Stimulated activated naive CD4-positive, alpha-beta T cell treated with Interleukin-2 at 50 U/mL for 16 hours (primary cell): ENCODE measurements around the gene ITLN1.
"Not testable (repeated sequence)": the region's sequence is repeated elsewhere in the genome, so short reads cannot be mapped to it uniquely, and the experiment has no call there.

Experiments
- DNase-seq: peaks from one replicate; lab custom pipeline; 2025; lab: John Stamatoyannopoulos, UW

The ITLN1 gene

DNA sequence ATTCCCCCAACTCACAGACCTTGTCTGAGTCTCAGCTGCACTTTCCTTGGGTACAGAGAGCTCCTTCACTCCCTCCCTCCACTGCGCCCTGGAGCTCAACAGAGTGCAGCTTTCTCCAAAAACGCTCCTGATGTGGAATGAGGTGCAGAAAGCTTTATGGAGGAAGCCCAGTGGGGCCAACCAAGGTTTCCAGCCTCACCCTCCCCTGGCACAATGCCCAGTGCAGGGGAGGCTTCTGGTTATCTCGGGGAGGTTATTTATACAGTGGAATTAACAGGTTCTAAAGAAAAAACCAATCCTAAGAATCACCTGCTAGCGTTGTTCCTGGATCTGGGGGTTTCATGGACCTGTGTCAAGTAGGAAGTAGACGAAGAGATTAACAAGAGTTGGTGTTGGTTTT is at the start of gene ITLN1:
ITLN1 (minus strand) TSS at position 139 of the 400 bp plus-strand sequence. CDS start 303 bp downstream, outside the sequence.
- no peak for DNase-seq

DNA sequence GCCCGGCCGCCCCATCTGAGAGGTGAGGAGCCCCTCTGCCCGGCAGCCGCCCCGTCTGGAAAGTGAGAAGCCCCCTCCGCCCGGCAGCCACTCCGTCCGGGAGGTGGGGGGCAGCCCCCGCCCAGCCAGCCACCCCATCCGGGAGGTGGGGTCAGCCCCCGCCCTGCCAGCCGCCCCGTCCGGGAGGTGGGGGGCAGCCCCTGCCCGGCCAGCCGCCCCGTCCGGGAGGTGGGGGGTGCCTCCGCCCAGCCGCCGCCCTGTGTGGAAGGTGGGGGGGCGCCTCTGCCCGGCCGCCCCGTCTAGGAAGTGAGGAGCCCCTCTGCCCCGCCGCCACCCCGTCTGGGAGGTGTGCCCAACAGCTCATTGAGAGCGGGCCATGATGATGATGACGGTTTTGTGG is 48.3 kb upstream of the ITLN1 start:
- not testable (repeated sequence) for DNase-seq

DNA sequence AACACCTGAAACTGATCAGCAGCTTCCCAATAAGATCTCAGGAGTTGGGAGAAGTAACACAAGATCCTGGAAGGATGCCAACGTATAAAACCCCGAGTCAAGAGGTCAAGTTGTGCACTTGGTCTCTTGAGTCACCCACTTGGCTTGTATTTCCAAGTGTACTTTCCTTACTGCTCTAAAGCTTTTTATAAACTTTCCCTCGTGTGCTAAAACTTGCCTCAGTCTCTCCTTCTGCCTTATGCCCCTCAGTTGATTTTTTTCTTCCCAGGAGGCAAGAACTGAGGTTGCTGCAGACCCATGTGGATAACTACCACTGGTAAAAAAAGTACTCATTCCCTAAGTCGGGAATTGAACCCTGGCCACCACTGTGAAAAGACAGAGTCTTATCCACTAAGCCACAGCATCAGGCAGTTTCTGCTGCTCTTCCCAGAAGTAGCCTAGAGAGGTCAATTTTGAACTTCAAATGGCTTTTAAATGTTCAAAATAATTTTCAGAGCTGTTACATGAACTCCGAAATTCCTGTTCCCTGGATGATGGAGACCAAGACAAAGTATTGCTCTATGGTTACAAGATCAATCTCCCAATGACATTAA is 40.8 kb upstream of the ITLN1 start:
- DNase-seq, result no peak

DNA sequence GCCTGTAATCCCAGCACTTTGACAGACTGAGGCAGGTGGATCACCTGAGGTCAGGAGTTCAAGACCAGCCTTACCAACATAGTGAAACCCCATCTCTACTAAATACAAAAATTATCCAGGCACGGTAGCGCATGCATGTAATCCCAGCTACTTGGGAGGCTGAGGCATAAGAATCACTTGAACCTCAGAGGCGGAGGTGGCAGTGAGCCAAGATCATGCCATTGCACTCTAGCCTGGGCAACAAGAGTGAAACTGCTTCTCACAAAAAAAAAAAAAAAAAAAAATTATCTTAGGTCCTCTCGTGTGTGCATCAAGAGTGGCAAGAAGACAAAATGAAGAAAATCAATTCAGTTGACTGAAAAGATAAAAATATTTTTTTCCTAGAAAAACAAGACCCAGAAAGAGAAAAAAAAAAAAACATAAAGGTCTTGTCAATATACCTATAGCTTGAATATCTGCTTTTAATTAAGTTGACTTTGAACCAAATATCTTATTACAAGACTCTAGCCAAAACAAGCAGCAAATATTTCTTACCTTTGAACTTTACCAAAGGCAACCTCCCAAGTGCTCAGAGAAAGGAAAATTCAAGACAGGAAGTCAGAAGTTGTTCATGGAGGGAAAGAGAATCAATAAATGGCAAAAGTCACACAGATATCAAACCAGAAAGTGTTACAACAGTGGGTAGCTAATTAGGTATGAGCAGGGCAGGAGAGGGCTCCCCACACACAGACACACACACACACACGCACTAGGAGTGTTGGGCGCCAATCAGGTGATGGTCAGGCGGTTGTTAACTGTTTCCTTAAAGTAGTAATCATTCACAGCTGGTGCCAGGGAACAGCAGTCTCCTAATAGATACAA is 40.0 kb upstream of the ITLN1 start:
- DNase-seq, result no peak

GRCh38 chr1:160916666-160917065 is 31.7 kb upstream of the ITLN1 start:
- no peak for DNase-seq

- not testable (repeated sequence) for DNase-seq
These were observed 28.2 kb upstream of the ITLN1 start for GRCh38 chr1:160913229-160913628.

GRCh38 chr1:160911925-160912324 is 26.9 kb upstream of the ITLN1 start:
- DNase-seq, result no peak

DNA sequence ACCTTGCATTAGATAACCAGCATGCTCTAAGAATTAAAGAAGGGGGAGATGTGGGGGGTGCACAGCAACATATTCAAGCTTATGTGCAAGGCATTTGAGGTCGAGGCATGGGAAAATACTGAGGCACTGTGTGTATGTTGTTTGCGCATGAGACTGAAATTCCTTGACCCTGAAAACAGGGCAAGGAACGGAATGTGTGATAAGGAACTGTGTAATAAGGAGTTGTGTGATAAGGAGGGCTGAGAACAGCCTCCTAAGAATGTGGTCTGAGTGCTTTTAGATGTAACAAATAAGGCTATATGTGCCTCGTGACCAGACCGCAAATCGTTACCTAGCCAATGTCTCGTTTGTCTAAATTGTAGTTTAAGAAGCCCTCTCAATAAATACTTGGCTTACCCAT is 26.5 kb upstream of the ITLN1 start:
- DNase-seq, result no peak

- DNase-seq, result no peak
These were observed 25.3 kb upstream of the ITLN1 start for GRCh38 chr1:160910170-160910750.

GRCh38 chr1:160907976-160908375 is 23.0 kb upstream of the ITLN1 start:
- DNase-seq, result no peak

DNA sequence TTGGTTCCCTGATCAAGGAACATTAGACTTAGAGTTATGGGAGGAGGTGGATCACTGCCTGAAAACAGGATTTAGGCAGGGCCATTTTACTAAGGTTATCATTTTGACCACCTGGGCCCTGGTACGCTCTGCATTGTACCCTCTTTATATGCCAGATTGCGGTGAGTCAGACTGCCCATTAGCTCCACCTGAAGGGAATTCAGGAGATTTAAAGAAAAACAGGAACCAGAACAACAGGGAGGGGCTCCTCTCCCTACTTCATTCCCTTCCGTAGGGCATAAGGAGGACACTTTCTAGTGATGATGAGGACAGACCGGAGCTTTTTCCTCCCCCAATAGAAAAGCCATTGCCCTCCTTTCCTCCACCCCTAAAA is 20.6 kb upstream of the ITLN1 start:
- DNase-seq, result no peak

GRCh38 chr1:160904783-160905616 is 20.0 kb upstream of the ITLN1 start:
- no peak for DNase-seq

DNA sequence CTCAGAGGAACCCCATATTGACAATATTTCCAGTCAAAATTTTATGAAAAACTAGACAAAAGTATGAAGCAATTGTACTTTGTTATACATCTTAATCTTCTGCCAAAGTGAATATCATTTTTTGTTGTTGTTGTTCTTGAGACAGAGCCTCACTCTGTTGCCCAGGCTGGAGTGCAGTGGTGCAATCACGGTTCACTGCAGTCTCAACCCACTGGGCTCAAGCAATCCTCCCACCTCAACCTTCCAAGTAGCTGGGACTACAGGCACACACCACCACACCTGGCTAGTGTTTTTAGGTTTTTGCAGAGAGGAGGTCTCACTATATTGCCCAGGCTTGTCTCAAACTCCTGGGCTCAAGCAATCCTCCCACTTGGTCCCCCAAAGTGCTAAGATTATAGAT is 17.3 kb upstream of the ITLN1 start:
- DNase-seq, result not testable (repeated sequence)

DNA sequence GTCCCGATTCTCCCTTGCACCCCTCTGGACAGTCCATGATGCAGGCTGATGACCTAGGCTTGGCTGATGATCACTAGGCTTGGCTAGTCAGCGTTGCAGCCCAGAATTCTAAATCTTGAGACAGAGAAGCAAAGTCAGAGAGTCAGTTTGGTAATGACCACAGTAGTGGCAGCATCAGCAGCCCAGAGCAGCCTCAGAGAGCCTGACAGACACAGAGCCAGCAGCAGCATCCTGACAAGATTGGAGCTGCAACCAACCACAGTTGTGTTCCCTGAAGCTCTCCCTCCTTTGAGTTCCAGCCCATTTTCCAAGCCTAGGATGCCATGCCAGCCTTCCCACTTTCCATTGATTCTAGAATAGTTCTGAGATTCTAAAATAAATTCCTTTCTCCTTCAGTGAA is 16.8 kb upstream of the ITLN1 start:
- no peak for DNase-seq

DNA sequence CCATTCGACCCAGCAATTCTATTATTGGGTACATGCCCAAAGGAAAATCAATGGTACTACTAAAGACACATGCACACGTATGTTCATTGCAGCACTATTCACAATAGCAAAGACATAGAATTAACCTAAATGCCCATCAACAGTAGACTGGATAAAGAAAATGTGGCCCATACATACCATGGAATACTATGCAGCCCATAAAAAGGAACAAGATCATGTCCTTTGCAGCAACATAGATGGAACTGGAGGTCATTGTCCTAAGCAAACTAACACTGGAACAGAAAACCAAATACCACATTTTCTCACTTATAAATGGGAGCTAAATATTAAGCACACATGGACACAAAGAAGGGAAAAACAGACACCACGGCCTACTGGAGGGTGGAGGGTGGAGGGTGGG is 15.7 kb upstream of the ITLN1 start:
- DNase-seq, result not testable (repeated sequence)

- not testable (repeated sequence) for DNase-seq
These were observed 9.6 kb upstream of the ITLN1 start for GRCh38 chr1:160894368-160895135.

DNA sequence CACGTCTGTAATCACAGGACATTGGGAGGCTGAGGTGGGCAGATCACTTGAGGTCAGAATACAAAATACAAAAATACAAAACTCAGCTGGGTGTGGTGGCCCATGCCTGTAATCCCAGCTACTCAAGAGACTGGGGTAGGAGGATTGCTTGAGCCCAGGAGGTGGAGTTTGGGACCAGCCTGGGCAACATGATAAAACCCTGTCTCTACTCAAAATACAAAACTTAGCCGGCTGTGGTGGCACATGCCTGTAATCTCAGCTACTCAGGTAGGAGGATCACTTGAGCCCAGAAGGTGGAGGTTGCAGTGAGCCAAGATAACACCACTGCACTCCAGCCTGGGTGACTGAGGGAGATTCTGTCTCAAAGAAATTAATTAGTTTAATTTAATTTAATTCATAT is 6.5 kb upstream of the ITLN1 start:
- no peak for DNase-seq

DNA sequence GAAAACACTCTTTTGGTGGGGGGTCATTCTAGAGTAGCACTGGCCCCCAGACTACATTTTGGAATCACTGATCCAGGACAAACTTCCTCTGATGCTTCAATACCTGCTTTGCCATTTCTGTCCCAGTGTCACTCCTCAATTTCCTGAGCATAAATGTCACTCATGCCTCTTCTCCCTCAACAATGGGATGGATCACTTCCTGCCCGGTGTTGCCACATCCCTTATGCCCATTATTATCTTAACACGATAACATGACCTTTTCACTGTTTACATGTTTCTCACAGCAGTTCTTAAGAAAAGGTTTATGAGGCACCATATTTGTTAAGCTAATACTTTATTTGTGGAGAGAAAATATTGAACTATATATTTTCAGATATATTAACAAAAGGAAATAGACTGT is 3.9 kb upstream of the ITLN1 start:
- DNase-seq, result no peak

DNA sequence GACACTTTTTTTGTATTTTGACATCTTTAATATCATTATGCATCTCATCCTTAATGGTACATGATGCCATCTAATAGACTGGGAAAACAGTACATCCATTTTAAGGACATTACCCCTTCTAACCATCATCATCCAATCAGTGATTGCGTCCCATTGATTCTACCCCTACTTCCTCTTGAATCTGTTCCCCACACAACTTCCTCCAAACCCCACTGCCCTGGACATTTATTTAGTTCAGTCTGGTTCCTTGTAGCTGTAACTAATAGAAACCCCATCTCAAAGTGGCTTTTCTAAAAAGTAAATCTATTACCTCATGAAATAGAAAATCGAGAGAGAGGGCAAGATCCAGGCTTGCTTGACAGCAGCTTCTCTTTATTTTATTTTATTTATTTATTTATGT is 2.1 kb upstream of the ITLN1 start:
- DNase-seq, result no peak

GRCh38 chr1:160884579-160884978 is 401 bp downstream of the ITLN1 start:
- no peak for DNase-seq
